Measurements from ENCODE around the gene TNFRSF19.
"Not testable (repeated sequence)": the region's sequence is repeated elsewhere in the genome, so short reads cannot be mapped to it uniquely, and the experiment has no call there.

TNFRSF19 gene

GRCh38 chr13:23570099-23570920 lies at the start of gene TNFRSF19:
TNFRSF19 (plus strand) TSS chr13:23570412; CDS start chr13:23590184, 19,772 bp downstream.
- DNase-seq = no peak

GRCh38 chr13:23529926-23530325 lies 40.3 kb upstream of the TNFRSF19 start:
- DNase-seq = not testable (repeated sequence)

- no peak for DNase-seq
These were observed 38.8 kb upstream of the TNFRSF19 start for GRCh38 chr13:23531446-23531845.

GRCh38 chr13:23534090-23534489 lies 36.1 kb upstream of the TNFRSF19 start:
- no peak for DNase-seq

GRCh38 chr13:23541221-23541824 lies 28.9 kb upstream of the TNFRSF19 start:
- DNase-seq = no peak

- DNase-seq = no peak
These were observed 25.5 kb upstream of the TNFRSF19 start for GRCh38 chr13:23544668-23545067.

GRCh38 chr13:23547000-23547590 lies 23.1 kb upstream of the TNFRSF19 start:
- no peak for DNase-seq

- DNase-seq = no peak
These were observed 20.5 kb upstream of the TNFRSF19 start for GRCh38 chr13:23549724-23550123.

GRCh38 chr13:23550163-23550562 lies 20.0 kb upstream of the TNFRSF19 start:
- no peak for DNase-seq

GRCh38 chr13:23551213-23552008 lies 18.8 kb upstream of the TNFRSF19 start:
- no peak for DNase-seq

GRCh38 chr13:23552171-23552570 lies 18.0 kb upstream of the TNFRSF19 start:
- no peak for DNase-seq

GRCh38 chr13:23552661-23553060 lies 17.6 kb upstream of the TNFRSF19 start:
- no peak for DNase-seq

GRCh38 chr13:23554000-23554399 lies 16.2 kb upstream of the TNFRSF19 start:
- no peak for DNase-seq

- no peak for DNase-seq
These were observed 13.2 kb upstream of the TNFRSF19 start for GRCh38 chr13:23557043-23557442.

- no peak for DNase-seq
These were observed 12.5 kb upstream of the TNFRSF19 start for GRCh38 chr13:23557733-23558132.

GRCh38 chr13:23558675-23559536 lies 11.3 kb upstream of the TNFRSF19 start:
- DNase-seq = no peak

- no peak for DNase-seq
These were observed 9.6 kb upstream of the TNFRSF19 start for GRCh38 chr13:23560571-23561089.

- DNase-seq = no peak
These were observed 9.0 kb upstream of the TNFRSF19 start for GRCh38 chr13:23561261-23561660.

- DNase-seq = no peak
These were observed 6.9 kb upstream of the TNFRSF19 start for GRCh38 chr13:23563085-23563845.

- DNase-seq = no peak
These were observed 2.2 kb upstream of the TNFRSF19 start for GRCh38 chr13:23567906-23568460.

GRCh38 chr13:23570921-23571315 lies 706 bp downstream of the TNFRSF19 start:
- no peak for DNase-seq

Measured in NCI-H446 (cell line).